Activated CD8-positive, alpha-beta T cell treated with anti-CD3 and anti-CD28 coated beads for 36 hours (primary cell): Measurements from ENCODE around the gene FAM193A. TPM values are rescaled to one million over a fixed set of nuclear protein-coding genes. Genes with fewer than 3 reads are reported as not detected.

Experiments
- ATAC-seq: fragments of 200-7000 bp; cut with Tn5 transposase; one replicate; pipeline ENCODE4 v1.10.0; 2021; ENCODE audit warnings: mild to moderate bottlenecking, moderate library complexity
- CTCF ChIA-PET: fragments of 350-600 bp; sonication (Branson Sonifier 250); formaldehyde crosslinking; loops from one replicate; lab custom pipeline; 2021; ENCODE audit warnings: antibody characterized with exemption; lab: Charles Lee
- POLR2A ChIA-PET: fragments of 350-600 bp; sonication (Branson Sonifier 250); formaldehyde crosslinking; loops from one replicate; lab custom pipeline; 2021; ENCODE audit warnings: antibody characterized with exemption; lab: Charles Lee
- DNase-seq: peaks from one replicate; pipeline ENCODE4 v3.0.0-alpha.2; 2020
- H3K27ac Mint-ChIP-seq: one replicate; pipeline ENCODE4 v1.8.0; 2021; ENCODE audit warnings: mild to moderate bottlenecking, mixed read lengths
- H3K27me3 Mint-ChIP-seq: one replicate; pipeline ENCODE4 v1.8.0; 2021; ENCODE audit warnings: mixed read lengths
- H3K36me3 Mint-ChIP-seq: one replicate; pipeline ENCODE4 v1.8.0; 2021; ENCODE audit warnings: low read depth, mixed read lengths
- H3K4me1 Mint-ChIP-seq: one replicate; pipeline ENCODE4 v1.8.0; 2021; ENCODE audit warnings: low read depth, mixed read lengths
- H3K4me3 Mint-ChIP-seq: one replicate; pipeline ENCODE4 v1.8.0; 2021; ENCODE audit warnings: mild to moderate bottlenecking, moderate library complexity, mixed read lengths
- H3K9me3 Mint-ChIP-seq: one replicate; pipeline ENCODE4 v1.8.0; 2021; ENCODE audit warnings: mixed read lengths
- intact Hi-C: fragments of 100-400 bp; cut with micrococcal nuclease; formaldehyde crosslinking; loops from one replicate; pipeline ENCODE4 v1.10.0; 2022
- total RNA-seq, 2 experiments: library from RNA; stranded (reverse); gene quantifications; one replicate each; pipeline ENCODE4 v1.2.3, GENCODE V29; 2021
- TF ChIP-seq, protein P1 (sequence below): fragments of 200-600 bp; IDR thresholded peaks from one replicate; pipeline ENCODE4 v1.8.0; 2022; ENCODE audit warnings: antibody characterized with exemption, mild to moderate bottlenecking

The FAM193A gene
- total RNA-seq, 2 experiments from 2014 or later = 22.4 to 22.9 TPM

DNA sequence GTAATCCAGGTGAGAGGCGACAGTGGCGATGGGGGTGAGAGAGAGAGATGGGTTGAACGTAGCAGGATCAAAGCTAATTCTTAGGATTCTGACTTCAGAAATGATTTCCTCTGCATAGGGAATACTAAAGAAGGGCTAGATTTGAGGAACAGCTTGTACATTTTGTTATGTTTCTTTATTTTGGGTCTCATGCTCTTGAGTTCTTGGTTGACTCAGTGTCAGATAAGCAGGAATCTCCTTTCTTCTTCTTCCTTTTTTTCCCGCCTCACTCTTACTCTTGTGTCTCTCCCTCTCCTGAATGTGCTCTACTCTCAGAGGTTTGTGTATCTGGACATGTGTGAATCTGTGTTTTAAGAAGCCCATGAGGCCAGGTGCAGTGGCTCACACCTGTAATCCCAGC, 36.4 kb downstream of the FAM193A start:
- DNase-seq (no peak), ATAC-seq (no peak)
- ChIA-PET CTCF (interaction anchor here (0.7 kb wide), 1 partner anchor 33 kb away, joined by 3 read pairs; no protein-coding TSS in a partner anchor), POLR2A (interaction anchor here (0.6 kb wide), 1 partner anchor 71 kb away, joined by 4 read pairs; no protein-coding TSS in a partner anchor)
- no peaks in the 10 kb centered on the region for H3K9me3 Mint-ChIP-seq
- H3K27ac Mint-ChIP-seq = peak overlapping the region; percentile 11
- no peak overlapping the region for H3K4me3 Mint-ChIP-seq
- H3K27me3 Mint-ChIP-seq = no peaks in the 10 kb centered on the region
- intact Hi-C loops = no loop called here
- TF ChIP-seq, protein P1, sequence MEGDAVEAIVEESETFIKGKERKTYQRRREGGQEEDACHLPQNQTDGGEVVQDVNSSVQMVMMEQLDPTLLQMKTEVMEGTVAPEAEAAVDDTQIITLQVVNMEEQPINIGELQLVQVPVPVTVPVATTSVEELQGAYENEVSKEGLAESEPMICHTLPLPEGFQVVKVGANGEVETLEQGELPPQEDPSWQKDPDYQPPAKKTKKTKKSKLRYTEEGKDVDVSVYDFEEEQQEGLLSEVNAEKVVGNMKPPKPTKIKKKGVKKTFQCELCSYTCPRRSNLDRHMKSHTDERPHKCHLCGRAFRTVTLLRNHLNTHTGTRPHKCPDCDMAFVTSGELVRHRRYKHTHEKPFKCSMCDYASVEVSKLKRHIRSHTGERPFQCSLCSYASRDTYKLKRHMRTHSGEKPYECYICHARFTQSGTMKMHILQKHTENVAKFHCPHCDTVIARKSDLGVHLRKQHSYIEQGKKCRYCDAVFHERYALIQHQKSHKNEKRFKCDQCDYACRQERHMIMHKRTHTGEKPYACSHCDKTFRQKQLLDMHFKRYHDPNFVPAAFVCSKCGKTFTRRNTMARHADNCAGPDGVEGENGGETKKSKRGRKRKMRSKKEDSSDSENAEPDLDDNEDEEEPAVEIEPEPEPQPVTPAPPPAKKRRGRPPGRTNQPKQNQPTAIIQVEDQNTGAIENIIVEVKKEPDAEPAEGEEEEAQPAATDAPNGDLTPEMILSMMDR = no peak
- H3K36me3 Mint-ChIP-seq = peaks cover 8% of the 10 kb centered on the region
- H3K4me1 Mint-ChIP-seq = peaks cover 55% of the 10 kb centered on the region

DNA sequence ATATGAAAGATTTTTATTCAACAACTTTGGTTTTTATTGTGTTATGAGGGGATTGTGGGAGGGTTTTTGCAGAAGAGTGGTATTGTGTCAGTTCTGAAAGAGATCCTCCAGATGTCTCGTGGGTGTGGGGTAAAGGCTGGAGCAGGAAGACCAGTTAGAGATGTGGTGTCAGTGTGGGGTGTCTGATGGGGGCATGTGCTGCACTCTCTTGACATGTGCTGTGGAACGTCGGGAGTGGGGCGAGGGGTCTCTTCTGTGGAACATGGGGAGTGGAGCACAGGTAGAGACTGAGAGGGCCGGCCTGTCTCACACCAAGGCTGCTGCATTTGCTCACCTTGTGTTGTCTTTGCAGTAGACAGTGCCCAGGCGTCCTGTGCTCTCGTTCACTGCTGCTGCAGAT, 37.6 kb downstream of the FAM193A start:
- ChIA-PET POLR2A (no interaction called here), CTCF (no interaction called here)
- DNase-seq = no peak
- Mint-ChIP-seq H3K27me3 (no peaks in the 10 kb centered on the region), H3K9me3 (no peaks in the 10 kb centered on the region), H3K4me3 (no peak overlapping the region), H3K27ac (peak overlapping the region; percentile 9), H3K36me3 (peaks cover 11% of the 10 kb centered on the region), H3K4me1 (peaks cover 51% of the 10 kb centered on the region)
- no peak for ATAC-seq
- intact Hi-C loops = no loop called here
- TF ChIP-seq, protein P1 = no peak

DNA sequence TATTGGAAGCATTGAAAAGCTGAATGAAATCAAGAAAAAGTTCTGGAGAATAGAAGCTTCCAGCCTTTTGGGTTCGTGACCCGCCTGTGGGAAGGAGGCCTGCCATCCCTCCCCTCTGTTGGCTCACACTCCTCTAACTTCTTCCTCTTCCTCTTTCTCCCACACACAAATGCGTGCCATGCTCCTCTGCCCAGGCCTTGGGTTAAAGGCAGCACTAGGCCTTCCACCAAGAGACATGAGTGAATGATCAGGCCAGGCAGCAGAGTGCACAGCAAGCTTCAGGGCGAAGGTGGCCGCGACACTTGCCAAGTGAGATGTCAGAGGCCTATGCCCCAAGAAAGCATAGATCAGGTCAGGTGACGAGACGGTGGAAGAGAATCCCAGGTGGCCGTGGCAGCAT, 38.4 kb downstream of the FAM193A start:
- POLR2A ChIA-PET = interaction anchor here (1.5 kb wide), 1 partner anchor 40 kb away, joined by 3 read pairs; no protein-coding TSS in a partner anchor
- no peak overlapping the region for H3K27ac Mint-ChIP-seq
- no peaks in the 10 kb centered on the region for H3K27me3 Mint-ChIP-seq
- intact Hi-C loops = no loop called here
- ATAC-seq = no peak
- no peaks in the 10 kb centered on the region for H3K9me3 Mint-ChIP-seq
- H3K4me3 Mint-ChIP-seq = no peak overlapping the region
- TF ChIP-seq, protein P1 = no peak
- peaks cover 15% of the 10 kb centered on the region for H3K36me3 Mint-ChIP-seq
- CTCF ChIA-PET = no interaction called here
- no peak for DNase-seq
- H3K4me1 Mint-ChIP-seq = peaks cover 46% of the 10 kb centered on the region

DNA sequence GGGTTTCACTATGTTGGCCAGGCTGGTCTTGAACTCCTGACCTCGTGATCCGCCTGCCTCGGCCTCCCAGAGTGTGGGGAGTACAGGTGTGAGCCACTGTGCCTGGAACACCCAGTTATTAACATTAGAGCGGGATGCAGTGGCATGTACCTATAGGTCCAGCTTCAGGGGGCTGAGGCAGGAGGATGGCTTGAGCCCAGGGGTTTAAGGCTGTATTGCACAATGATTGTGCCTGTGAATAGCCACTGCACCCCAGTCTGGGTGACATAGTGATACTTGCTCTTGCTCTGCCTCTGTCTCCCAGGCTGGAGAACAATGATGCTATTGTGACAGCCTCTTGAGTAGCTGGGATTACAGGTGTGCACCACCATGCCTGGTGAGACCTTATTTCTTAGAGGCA, 39.8 kb downstream of the FAM193A start:
- Mint-ChIP-seq H3K27me3 (no peaks in the 10 kb centered on the region), H3K9me3 (peaks cover 7% of the 10 kb centered on the region), H3K4me1 (peaks cover 36% of the 10 kb centered on the region), H3K36me3 (peaks cover 21% of the 10 kb centered on the region), H3K4me3 (no peak overlapping the region), H3K27ac (no peak overlapping the region)
- TF ChIP-seq, protein P1 = no peak
- DNase-seq (no peak), ATAC-seq (no peak)
- ChIA-PET CTCF (interaction anchor here (1.0 to 1.1 kb wide), 2 partner anchors 20 to 402 kb away, joined by 3 read pairs; no protein-coding TSS in a partner anchor), POLR2A (no interaction called here)
- intact Hi-C loops = no loop called here

DNA sequence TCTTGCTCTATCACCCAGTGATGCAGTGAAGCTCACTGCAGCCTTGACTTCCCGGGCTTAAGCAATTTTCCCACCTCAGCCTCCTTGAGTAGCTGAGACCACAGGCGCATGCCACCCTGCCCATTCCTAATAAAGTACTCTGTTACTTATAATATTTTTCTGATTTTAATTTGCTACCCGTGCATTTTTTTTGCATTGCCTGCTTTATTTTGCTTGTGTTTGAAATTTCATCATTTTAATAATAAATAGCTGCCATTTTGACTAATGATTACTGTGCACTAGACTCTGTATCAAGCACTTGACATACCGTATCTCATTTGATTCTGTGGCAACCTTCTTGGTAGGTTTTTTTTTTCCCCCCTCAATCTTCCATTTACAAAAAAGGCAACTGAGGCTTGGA, 41.7 kb downstream of the FAM193A start:
- H3K27me3 Mint-ChIP-seq = no peaks in the 10 kb centered on the region
- H3K4me3 Mint-ChIP-seq = no peak overlapping the region
- CTCF ChIA-PET = interaction anchor here (0.6 to 1.3 kb wide), 5 partner anchors 11 to 550 kb away, joined by 3 read pairs; no protein-coding TSS in a partner anchor
- H3K27ac Mint-ChIP-seq = no peak overlapping the region
- DNase-seq (no peak), ATAC-seq (no peak)
- POLR2A ChIA-PET = interaction anchor here (1.1 kb wide), 1 partner anchor 14 kb away, joined by 3 read pairs; no protein-coding TSS in a partner anchor
- intact Hi-C loops = no loop called here
- TF ChIP-seq, protein P1 = no peak
- peaks cover 23% of the 10 kb centered on the region for H3K36me3 Mint-ChIP-seq
- H3K4me1 Mint-ChIP-seq = peaks cover 33% of the 10 kb centered on the region
- H3K9me3 Mint-ChIP-seq = peaks cover 7% of the 10 kb centered on the region
